HuH-7.5 (cell line): ENCODE measurements around the gene SALL3.

ENCODE experiments used
- DNase-seq: peaks from one replicate; pipeline ENCODE4 v3.0.0; 2011; ENCODE audit warnings: low spot score

SALL3 gene

GRCh38 chr18:79006106-79006795 is 26.6 kb downstream of the SALL3 start:
- DNase-seq = no peak

GRCh38 chr18:79007440-79007839 is 27.8 kb downstream of the SALL3 start:
- no peak for DNase-seq

DNA sequence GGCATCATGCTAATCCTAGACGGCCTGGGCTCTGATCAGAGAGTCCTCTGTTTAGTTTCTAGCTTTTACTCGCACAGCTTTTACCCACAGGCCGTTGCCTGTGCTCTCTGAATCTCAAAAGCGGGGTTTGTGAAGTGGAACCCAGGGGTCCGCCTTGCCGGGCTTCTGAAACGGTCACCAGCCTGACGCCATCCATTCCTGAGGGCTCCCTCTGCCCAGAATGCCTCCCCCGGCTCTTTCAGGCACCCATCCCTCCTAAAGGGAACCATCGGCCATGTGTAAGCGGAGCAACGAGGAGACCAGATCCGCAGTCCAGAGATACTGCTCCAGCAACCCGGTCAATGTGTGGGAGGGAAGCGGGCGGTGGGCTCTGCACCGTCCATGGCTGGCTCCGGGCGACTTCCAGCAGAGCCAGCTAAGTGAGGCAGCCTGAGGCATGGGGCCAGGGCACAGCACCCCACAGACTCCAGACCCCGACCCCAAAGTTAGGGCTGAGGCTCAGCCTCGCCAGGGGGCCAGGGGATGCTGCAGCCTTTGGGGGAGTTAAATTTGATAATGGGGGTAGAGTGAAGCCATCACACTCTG is 28.8 kb downstream of the SALL3 start:
- DNase-seq = no peak

DNA sequence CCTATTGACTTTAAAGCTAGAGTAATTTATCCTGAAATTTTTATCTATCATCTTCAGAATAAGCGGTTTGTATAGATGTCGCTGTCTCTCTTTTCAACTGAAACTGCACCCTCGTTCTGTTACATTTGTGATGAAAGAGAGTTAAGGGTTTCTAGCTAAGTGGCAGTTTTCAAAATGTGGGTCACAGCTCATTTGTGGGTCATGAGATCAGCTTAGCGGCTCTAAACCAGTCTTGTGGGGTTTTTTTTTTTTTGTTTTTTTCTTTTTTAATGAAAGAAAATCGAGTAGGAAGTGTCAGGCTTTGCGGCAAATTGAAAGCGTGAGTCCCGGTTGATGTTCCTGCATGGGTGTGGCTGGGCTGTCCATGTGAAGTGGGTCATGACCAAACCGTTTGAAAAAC is 31.2 kb downstream of the SALL3 start:
- no peak for DNase-seq

GRCh38 chr18:79011300-79011870 is 31.8 kb downstream of the SALL3 start:
- DNase-seq = no peak

DNA sequence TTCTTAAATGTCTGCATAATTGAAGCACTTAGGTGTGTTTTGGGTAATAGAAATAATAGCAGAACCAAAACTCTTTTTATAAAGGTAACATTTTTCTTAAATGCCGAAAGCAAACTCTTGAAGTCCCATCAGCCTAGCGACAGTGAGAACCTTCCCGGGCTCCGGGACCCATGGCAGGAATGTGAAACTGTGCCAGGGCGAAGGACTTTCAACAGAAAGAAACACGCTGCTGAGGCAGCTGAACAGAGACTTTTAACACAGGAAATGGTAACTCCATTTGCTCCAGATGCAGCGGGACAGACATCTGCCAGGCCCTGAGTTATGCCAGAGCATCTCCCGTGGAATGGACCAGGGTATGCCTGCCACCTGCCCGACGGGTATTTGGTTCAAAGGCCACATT is 34.3 kb downstream of the SALL3 start:
- no peak for DNase-seq

DNA sequence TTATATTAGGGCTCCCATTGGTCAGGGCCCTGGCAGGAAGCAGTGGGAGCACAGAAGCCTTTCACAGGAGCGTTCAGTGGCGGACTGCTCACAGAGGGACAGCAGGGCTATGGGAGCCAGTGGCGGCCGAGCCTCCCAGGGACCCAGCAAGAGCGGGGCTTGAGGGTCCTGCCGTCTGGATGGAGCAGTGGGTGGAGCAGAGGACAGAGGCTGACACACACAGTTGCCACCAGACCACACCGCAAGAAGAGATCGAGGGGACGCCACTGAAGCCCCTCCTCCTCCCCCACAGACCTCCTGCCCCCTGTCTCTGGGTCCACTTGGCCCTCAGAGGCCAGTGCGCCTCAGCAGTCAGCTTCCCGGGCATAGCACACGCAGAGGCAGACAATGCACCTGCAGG is 39.3 kb downstream of the SALL3 start:
- no peak for DNase-seq

- DNase-seq = no peak
Measured at GRCh38 chr18:79019881-79020280, 40.3 kb downstream of the SALL3 start.

DNA sequence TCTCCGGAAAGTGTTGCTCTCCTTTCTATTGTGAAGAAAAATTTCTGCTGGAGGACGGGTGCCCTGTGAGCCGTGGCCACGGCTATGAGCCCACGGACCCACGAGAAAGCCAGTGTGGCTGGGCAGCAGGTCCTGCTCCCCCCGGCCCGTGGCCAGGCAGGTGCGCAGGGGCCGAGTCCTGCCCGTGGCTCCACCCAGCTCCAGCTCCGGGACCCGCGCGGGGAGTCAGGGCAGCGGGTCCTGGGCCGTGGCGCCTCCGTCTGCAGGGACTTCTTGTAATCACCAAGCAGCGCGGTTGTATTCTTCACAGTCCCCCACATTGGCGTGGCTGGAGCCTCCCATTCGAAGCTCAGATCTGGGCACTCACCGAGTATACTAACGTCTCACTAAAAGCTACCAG is 43.0 kb downstream of the SALL3 start:
- no peak for DNase-seq

DNA sequence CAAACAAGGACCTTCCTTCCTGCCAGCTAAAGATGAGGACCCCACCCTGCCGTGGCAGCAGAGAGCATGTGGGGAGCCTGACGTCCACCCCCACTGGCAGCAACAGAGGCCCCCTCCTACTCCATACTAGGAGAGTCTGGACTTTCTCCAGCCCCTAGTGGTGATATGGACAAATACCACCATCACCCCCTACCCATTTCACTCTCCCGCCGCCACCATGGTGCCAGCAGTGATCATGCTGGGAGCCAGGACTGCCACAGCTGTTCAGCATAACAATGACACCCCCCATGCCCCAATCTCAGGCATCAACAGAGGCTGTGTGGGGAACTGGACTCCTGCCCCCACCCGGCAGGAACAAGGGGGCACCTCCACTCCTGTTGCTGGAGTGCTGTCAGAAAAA is 46.9 kb downstream of the SALL3 start:
- DNase-seq = no peak

DNA sequence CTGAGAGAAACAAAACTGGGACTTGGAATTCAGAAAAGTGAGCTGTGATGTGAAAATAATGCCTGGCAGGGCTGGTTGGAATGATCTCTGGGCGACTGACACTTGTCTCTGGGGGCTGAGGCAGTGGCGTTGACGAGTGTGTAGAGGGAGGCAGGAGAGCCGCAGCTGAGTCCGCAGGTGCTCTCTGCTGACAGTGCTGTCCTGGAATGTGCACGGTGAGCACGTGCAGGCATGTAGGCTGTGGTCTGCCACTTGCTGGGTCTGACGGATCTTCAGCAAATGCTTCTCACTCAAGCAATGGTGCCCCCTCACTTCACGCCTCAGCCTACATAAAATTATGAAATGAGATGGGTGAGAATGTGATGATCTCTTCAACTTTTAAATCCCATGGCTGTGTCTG is 51.1 kb downstream of the SALL3 start:
- DNase-seq = no peak

DNA sequence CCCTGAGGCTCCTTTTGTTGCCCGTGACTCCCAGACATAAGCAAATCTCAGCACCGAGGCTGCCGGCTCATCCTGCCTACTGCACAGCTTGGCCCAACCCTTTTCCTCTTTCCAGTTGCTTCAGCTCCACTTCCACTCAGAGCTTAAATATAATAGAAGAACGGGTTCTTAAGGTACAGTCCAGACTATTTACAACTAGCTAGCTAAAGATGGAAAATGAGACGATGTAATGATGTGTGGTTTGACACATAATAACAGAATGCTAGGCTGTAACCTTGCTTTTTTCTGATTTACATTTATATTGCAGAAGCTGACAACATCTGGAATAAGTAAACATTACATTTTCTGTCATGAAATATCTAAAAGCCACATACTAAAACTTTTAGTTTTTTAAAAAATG is 62.7 kb downstream of the SALL3 start:
- no peak for DNase-seq

DNA sequence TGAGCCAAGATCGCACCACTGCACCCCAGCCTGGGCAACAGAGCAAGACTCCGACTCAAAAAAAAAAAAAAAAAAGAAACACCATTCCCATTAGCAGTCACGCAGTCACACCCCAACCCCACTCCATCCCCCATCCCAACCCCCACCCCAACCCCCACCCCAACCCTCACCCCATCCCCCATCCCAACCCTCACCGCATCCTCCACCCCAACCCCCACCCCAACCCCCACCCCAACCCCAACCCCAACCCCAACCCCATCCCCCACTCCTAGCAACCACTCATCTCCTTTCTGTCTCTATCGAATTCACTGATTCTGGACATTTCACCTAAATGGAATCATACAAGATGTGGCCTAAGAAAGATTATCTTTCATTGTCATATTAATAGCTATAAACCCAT is 63.7 kb downstream of the SALL3 start:
- DNase-seq = no peak

GRCh38 chr18:79046522-79046921 is 66.9 kb downstream of the SALL3 start:
- no peak for DNase-seq

- DNase-seq = no peak
Measured at GRCh38 chr18:79047556-79048244, 68.1 kb downstream of the SALL3 start.

- no peak for DNase-seq
Measured at GRCh38 chr18:79048245-79048632, 68.6 kb downstream of the SALL3 start.

DNA sequence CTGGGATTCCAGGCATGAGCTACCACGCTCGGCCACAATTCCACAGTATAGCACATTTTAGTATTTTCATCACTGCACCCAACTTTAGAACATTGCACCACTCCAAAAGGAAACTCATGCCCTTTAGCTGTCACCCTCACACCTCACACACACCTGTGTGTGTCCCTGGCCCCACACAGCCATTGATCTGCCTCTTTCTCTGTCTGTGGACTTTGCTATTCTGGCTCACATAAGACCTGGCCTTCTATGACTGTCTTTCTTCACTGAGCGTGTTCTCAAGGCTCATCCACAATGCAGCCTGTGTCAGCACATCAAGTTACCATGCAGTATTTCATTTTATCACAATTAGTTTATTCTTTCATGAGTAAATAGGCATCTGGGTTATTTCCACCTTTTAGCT is 69.9 kb downstream of the SALL3 start:
- DNase-seq = no peak
